GM18873 (cell line): ENCODE results near the gene TMEM256.
"Not testable (repeated sequence)": the region's sequence is repeated elsewhere in the genome, so short reads cannot be mapped to it uniquely, and the experiment has no call there.

Experiments used
- ATAC-seq: cut with Tn5 transposase; IDR thresholded peaks from one replicate; pipeline ENCODE4 v1.9.1; 2021; ENCODE audit warnings: mild to moderate bottlenecking, moderate library complexity, moderate number of reproducible peaks; ENCODE audit not compliant: unreplicated experiment, low FRiP score

Gene TMEM256

GRCh38 chr17:7389924-7390910 lies 13.7 kb downstream of the TMEM256 start:
- ATAC-seq: no peak

GRCh38 chr17:7388856-7389255 lies 15.0 kb downstream of the TMEM256 start:
- ATAC-seq: no peak

- no peak for ATAC-seq
Measured at GRCh38 chr17:7384489-7385081, 19.3 kb downstream of the TMEM256 start.

- ATAC-seq: no peak
Measured at GRCh38 chr17:7383742-7384488, 20.0 kb downstream of the TMEM256 start.

- ATAC-seq: no peak
Measured at GRCh38 chr17:7383371-7383741, 20.5 kb downstream of the TMEM256 start.

- ATAC-seq: no peak
Measured at GRCh38 chr17:7382901-7383300, 21.0 kb downstream of the TMEM256 start.

GRCh38 chr17:7380855-7381683 lies 22.8 kb downstream of the TMEM256 start, which contains the start of gene TNK1:
Gene TNK1, plus strand, starts transcription at chr17:7381089. Its CDS starts 1,838 bp downstream, at chr17:7382927.
- no peak for ATAC-seq

- no peak for ATAC-seq
Measured at GRCh38 chr17:7380321-7380720, 23.6 kb downstream of the TMEM256 start.

GRCh38 chr17:7379134-7379533 lies 24.8 kb downstream of the TMEM256 start:
- no peak for ATAC-seq

- no peak for ATAC-seq
Measured at GRCh38 chr17:7374353-7374752, 29.5 kb downstream of the TMEM256 start.

- ATAC-seq: no peak
Measured at GRCh38 chr17:7370853-7371252, 33.0 kb downstream of the TMEM256 start.

- ATAC-seq: no peak
Measured at GRCh38 chr17:7369825-7370224, 34.1 kb downstream of the TMEM256 start.

GRCh38 chr17:7368599-7368994 lies 35.3 kb downstream of the TMEM256 start:
- not testable (repeated sequence) for ATAC-seq

- no peak for ATAC-seq
Measured at GRCh38 chr17:7367918-7368598, 35.8 kb downstream of the TMEM256 start.

- no peak for ATAC-seq
Measured at GRCh38 chr17:7367083-7367482, 36.8 kb downstream of the TMEM256 start.

- not testable (repeated sequence) for ATAC-seq
Measured at GRCh38 chr17:7365963-7366362, 37.9 kb downstream of the TMEM256 start.

GRCh38 chr17:7363311-7363710 lies 40.6 kb downstream of the TMEM256 start:
- ATAC-seq: no peak

- ATAC-seq: no peak
Measured at GRCh38 chr17:7361906-7362305, 42.0 kb downstream of the TMEM256 start.

- no peak for ATAC-seq
Measured at GRCh38 chr17:7357381-7357780, 46.5 kb downstream of the TMEM256 start.

- no peak for ATAC-seq
Measured at GRCh38 chr17:7356756-7357155, 47.1 kb downstream of the TMEM256 start.
